HG03558 (cell line): ENCODE data around the gene MTREX.

ENCODE experiments used
- ATAC-seq: cut with Tn5 transposase; IDR thresholded peaks from one replicate; pipeline ENCODE4 v1.9.1; 2021; ENCODE audit warnings: moderate number of reproducible peaks; ENCODE audit not compliant: unreplicated experiment; ENCODE audit errors: extremely low read depth

MTREX gene

DNA sequence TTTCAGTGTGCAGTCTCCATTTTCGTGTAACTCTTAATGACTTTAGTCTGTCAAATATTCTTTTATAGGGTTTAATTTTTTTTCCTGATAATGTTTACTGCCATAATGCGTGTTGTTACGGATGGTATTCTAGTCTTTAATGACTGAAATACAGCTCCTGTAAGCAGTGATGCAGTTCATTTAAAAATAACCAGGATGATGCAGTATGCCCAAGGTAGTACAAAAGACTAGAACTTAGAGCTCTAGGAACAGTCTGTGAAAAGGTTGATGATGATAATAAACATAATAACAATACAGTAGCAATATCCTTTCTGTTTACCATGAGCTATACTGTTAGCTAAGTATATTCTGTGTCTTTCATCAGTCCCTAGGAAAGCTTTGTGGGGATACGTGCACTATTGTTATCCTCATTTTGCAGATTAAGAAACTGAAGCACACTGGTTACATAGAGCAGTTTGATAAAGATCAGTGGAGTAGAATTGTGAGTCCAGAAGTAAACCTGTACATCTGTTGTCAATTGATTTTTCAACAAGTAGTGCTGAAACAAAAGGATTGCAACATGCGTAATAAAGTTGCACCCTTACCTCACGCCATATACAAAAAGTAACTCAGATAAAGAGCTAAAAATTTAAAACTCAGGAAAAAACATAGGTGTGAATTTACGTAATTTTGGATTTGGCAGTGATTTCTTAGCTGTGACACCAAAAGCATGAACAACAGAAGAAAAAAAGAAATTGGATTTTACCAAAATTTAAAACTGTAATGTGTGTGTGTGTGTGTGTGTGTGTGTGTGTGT lies 64.5 kb downstream of the MTREX start:
- no peak for ATAC-seq

DNA sequence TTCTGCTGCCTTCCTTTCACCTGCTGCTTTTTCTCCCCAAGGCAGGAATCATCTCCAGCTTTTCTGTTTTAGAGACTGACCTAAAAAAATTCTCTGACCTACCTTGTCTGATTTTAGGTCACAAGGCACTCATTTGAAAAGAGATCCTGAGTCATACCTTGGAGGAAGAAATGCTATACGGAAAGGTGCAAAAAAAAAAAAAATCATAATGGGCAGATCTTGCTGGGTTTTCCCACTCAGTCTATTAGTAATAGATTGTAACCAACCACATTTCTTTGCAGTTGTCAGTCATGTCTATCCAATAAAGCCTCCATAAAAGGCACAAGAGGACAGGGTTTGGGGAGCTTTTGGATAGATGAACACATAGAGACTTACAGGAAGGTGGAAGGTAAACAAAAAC lies 70.0 kb downstream of the MTREX start:
- ATAC-seq = no peak

DNA sequence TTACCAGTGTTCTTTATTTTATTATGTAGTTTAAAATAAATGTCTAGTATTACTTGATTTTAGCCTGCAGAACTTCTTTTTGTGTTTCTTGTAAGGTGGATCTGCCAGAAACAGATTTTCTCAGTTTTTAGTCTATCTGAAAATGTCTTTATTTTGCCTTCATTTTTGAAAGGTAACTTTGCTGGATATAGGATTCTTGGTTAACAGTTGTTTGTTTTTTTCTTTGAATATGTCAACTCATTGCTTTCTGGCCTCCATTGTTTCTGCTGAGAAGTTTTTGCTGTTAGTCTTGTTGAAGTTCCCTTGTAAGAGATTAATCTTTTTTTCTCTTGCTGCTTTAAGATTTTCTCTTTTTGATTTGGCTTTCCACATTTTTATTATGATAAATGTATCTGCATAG lies 75.5 kb downstream of the MTREX start:
- no peak for ATAC-seq

DNA sequence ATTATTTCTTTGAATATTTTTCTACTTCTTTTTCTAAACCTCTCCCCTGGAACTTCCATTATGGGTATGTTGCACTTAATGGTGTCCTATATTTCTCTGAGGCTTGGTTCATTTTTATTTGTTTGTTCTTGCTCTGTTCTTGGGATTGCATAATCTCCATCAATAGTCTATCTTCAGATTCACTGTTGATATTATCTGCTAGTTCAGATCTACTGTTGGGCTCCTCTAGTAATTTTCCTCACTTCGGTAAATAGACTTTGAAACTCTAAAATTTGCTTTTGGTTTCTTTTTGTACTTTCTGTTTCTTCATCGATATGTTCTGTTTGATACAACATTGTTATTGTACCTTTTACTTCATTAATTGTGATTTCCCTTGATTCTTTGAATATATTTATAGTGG lies 76.3 kb downstream of the MTREX start:
- no peak for ATAC-seq

- ATAC-seq = no peak
Observed at GRCh38 chr5:55385227-55385626, 77.4 kb downstream of the MTREX start.

DNA sequence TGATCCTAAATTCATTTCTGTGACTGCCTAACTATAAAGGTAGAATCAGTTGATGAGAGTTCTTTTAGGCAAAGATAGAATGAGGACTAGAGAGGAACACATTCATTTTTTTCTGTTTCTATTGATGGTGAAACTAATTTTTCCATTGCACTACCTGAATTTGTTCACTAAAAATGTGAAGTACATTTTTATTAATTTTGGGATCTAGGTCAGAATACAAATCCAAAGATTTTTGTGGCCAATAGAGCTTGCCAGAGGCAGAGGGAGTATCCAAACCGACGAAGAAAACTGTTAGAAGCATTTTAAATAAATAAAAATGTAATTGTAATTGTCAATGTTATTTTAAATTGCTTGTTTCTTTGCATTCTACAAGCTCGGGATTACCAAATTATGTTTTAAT lies 78.1 kb downstream of the MTREX start:
- ATAC-seq = no peak

- no peak for ATAC-seq
Observed at GRCh38 chr5:55386356-55386755, 78.6 kb downstream of the MTREX start.

GRCh38 chr5:55387865-55388264 lies 80.1 kb downstream of the MTREX start:
- no peak for ATAC-seq

DNA sequence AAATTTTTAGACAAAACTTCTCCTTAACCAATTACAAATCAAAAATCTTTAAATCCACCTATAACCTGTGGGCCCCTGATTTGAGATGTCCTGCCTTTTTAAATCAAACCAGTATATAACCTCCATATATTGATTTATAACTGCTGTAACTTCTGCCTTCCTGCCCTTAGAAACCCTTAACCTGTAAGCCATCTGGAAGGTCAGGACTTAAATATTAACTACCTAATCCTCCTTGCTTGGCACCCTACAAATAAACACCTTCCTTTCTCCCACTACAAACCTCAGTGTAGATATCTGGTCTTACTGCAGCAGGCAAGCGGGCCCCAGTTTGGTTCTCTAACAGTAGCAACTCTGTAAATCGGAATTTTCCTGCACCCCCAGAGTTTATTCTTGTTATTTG lies 83.9 kb downstream of the MTREX start:
- no peak for ATAC-seq

DNA sequence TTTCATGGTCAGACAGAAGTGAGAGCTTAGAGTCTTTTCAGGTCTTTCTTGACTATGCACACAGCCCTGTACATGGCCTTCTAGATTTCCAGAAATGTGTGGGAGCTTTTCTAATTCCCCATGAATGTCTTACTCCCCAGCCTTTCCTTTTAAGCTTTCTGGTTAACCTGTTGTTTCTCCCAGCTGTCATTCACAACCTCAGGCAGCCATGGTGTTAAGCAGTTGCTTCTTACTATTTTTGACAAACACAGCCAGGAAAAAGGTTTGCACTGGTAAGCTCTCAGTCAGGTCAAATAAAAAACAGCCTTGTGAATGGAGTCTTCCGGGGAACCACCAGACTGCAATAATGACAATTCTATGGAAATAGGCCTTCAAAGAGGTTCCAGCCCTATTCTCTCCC lies 84.9 kb downstream of the MTREX start:
- ATAC-seq = no peak

GRCh38 chr5:55393501-55394175 lies 85.8 kb downstream of the MTREX start:
- ATAC-seq = no peak

GRCh38 chr5:55402199-55402598 lies 94.4 kb downstream of the MTREX start:
- ATAC-seq = no peak

GRCh38 chr5:55406292-55406691 lies 98.5 kb downstream of the MTREX start:
- no peak for ATAC-seq

GRCh38 chr5:55407059-55407684 lies 99.4 kb downstream of the MTREX start:
- ATAC-seq = no peak

GRCh38 chr5:55407984-55408383 lies 100.2 kb downstream of the MTREX start:
- no peak for ATAC-seq

DNA sequence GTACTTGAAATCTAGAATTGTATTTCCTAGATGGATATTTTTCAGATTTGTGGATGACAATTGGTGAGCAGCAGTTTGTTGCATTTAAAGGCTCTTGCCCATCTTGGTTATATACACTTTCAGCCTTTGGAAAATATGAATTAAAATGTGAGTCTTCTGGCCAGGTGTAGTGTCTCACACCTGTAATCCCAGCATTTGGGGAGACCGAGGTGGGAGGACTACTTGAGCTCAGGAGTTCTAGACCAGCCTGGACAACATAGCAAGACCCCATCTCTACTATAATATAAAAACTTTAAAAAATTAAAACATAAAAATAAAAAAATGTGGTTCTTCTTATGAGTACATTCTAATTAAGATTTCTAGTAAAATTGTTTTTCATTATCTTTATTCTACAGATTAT lies 102.0 kb downstream of the MTREX start:
- ATAC-seq = no peak

GRCh38 chr5:55410845-55411244 lies 103.1 kb downstream of the MTREX start:
- ATAC-seq = no peak

GRCh38 chr5:55411876-55412275 lies 104.1 kb downstream of the MTREX start:
- no peak for ATAC-seq

DNA sequence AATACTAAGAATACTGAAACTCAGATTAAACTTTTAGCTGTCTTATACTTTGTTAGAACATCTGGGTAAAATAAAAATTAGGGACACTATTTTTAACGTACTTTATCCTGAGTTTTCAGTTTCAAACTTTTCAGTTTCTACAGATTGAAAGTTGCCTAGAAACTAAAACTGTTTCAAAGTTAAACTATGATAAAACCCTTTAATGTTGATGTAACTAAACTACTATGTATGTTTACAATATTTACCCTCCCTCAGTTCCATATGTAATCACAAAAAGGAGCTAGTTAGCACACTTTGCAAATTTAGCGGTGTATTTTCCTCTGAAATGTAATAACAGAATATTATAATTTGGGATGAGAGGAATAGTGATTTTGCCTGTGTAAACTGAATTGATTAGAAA lies 105.9 kb downstream of the MTREX start:
- no peak for ATAC-seq

- no peak for ATAC-seq
Observed at GRCh38 chr5:55415071-55415470, 107.3 kb downstream of the MTREX start.

DNA sequence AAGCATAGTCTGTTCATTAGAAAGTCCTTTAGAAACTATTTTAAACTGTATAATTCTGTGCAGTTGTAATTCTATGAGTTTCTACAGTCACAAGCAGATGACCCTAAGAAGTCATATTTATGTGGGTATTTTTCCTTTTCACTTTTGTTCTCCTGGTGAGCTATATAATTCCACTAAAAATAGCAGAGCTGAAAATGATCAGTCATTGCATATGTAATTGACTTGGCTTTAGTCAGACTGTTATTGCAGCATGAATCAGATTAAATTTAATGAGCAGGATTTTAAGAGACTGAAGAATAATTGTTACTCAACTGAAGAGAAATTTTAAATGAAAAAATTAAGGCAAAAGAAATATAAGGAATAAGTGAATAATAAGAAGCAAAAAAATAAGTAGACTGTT lies 108.5 kb downstream of the MTREX start:
- no peak for ATAC-seq
